ENCODE measurements around the gene PRR32. TPM values are rescaled to one million over a fixed set of nuclear protein-coding genes. Genes with fewer than 3 reads are reported as not detected.

Gene PRR32
- total and polyA plus RNA-seq, 2 of the 8 experiments (the other 6 are each of a cell fraction or from before 2014, with no cell fraction given): not detected

- Histone ChIP-seq H4K5ac (ENCODE audit: insufficient read length, low read depth, low read length) (no peak overlapping the region), H3K4me3 (ENCODE audit: extremely low read depth in 1 of 4, insufficient read depth in 2 of 4, low read depth in 3 of 4, low read length in 4 of 4) (no peak overlapping the region), H3K18ac (ENCODE audit: extremely low read depth, low read length) (no peak overlapping the region), H3K14ac (ENCODE audit: insufficient read length) (no peak overlapping the region), H2BK120ac (replicated peaks; ENCODE audit: low read depth, low read length) (no peak overlapping the region), H2BK15ac (ENCODE audit: low read length) (no peak overlapping the region), H3K4me1 (replicated peaks in 1 of 4; ENCODE audit: control insufficient read depth in 3 of 4, insufficient read depth in 4 of 4, low read length in 3 of 4) (no peaks in the 10 kb centered on the region), H3K4me2 (ENCODE audit: insufficient read depth in 1 of 2, low read depth in 2 of 2, low read length in 2 of 2) (no peak overlapping the region), H3K4ac (replicated peaks; ENCODE audit: insufficient read length, low read depth, low read length) (no peak overlapping the region), H3K27me3 (replicated peaks in 1 of 4; ENCODE audit: control insufficient read depth in 3 of 4, extremely low read depth in 1 of 4, insufficient read depth in 3 of 4, low read length in 3 of 4) (no peaks in the 10 kb centered on the region), H4K91ac (replicated peaks; ENCODE audit: insufficient read length, low read length) (no peak overlapping the region), H3K56ac (replicated peaks; ENCODE audit: insufficient read length, low read depth, low read length) (no peak overlapping the region), H3K9ac (replicated peaks in 1 of 4; ENCODE audit: extremely low read depth in 1 of 4, low read depth in 3 of 4, low read length in 3 of 4) (no peak overlapping the region), H3K36me3 (ENCODE audit: control insufficient read depth in 2 of 4, insufficient read depth in 4 of 4, low read length in 3 of 4) (no peaks in the 10 kb centered on the region), H2AK5ac (ENCODE audit: low read depth, low read length) (no peak overlapping the region), H3K79me1 (ENCODE audit: low read depth, low read length) (no peaks in the 10 kb centered on the region), H4K8ac (ENCODE audit: extremely low read depth, insufficient read depth, low read length) (no peak overlapping the region), H2BK20ac (ENCODE audit: low read length) (no peak overlapping the region), H2BK12ac (ENCODE audit: low read depth, low read length) (no peak overlapping the region), H4K20me1 (replicated peaks in 1 of 2; ENCODE audit: control insufficient read depth in 1 of 2, insufficient read depth in 2 of 2, low read length in 2 of 2) (no peaks in the 10 kb centered on the region), H3K23ac (ENCODE audit: insufficient read length) (no peak overlapping the region), H2BK5ac (ENCODE audit: low read depth, low read length) (no peak overlapping the region), H3K79me2 (ENCODE audit: control insufficient read depth in 1 of 2, insufficient read depth in 2 of 2, low read length in 2 of 2) (no peaks in the 10 kb centered on the region), H3K27ac (ENCODE audit: low read depth, low read length) (no peak overlapping the region), H3K23me2 (ENCODE audit: low read depth, low read length) (no peaks in the 10 kb centered on the region), H3K9me3 (ENCODE audit: insufficient read depth in 2 of 2, low read depth in 1 of 2, low read length in 1 of 2) (no peaks in the 10 kb centered on the region), H2AFZ (ENCODE audit: low read length) (no peak overlapping the region)
- DNase-seq (ENCODE audit: low read depth in 1 of 2, low spot score in 2 of 2): no peak
- CTCF ChIA-PET (ENCODE audit: partially characterized antibody): no interaction called here
- no peak for FAIRE-seq
- 92% methylated on average over 2 of the region's 2 CpGs; no CpG with 5 or more reads in 1 of the 2 experiments for WGBS, 2 experiments (ENCODE audit: extremely low coverage in 1 of 2, insufficient coverage in 1 of 2, insufficient read length in 1 of 2, insufficient replicate concordance in 2 of 2, low coverage in 1 of 2, low lambda C conversion rate in 2 of 2, missing lambda C conversion rate in 1 of 2)
- POLR2A ChIA-PET (ENCODE audit: partially characterized antibody): no interaction called here
- TF ChIP-seq BCL11A (IDR thresholded peaks at IDR 0.05; ENCODE audit: low read depth in 2 of 2, low read length in 2 of 2): no peak
- TF ChIP-seq E2F6 (IDR thresholded peaks at IDR 0.05): no peak
- TF ChIP-seq NANOG (IDR thresholded peaks at IDR 0.05; ENCODE audit: insufficient read depth, low read depth, low read length, poor library complexity, severe bottlenecking): no peak
- TF ChIP-seq HDAC2 (IDR thresholded peaks at IDR 0.05; ENCODE audit: borderline replicate concordance in 1 of 2, low read depth in 2 of 2, low read length in 2 of 2): no peak
- TF ChIP-seq CBX8 (IDR thresholded peaks at IDR 0.05; ENCODE audit: borderline replicate concordance, low read depth, low read length): no peak
- no peak for TF ChIP-seq SP2 (IDR thresholded peaks at IDR 0.05; ENCODE audit: low read length)
- TF ChIP-seq SUZ12 (IDR thresholded peaks at IDR 0.05; ENCODE audit: low read length): no peak
- no peak for TF ChIP-seq POLR2AphosphoS5 (IDR thresholded peaks at IDR 0.05; ENCODE audit: low read depth, low read length)
- TF ChIP-seq BACH1 (IDR thresholded peaks at IDR 0.05; ENCODE audit: low read length): no peak
- no peak for TF ChIP-seq SP1 (IDR thresholded peaks at IDR 0.05; ENCODE audit: low read depth, low read length)
- no peak for TF ChIP-seq CTCF (IDR thresholded peaks at IDR 0.05; ENCODE audit: control extremely low read depth in 1 of 3, insufficient read depth in 1 of 3, low read depth in 1 of 3, low read length in 3 of 3)
These were observed 34.0 kb upstream of the PRR32 start for GRCh38 chrX:126785539-126785938.
